ENCODE measurements around the gene KCNC1. TPM values are rescaled to one million over a fixed set of nuclear protein-coding genes. Genes with fewer than 3 reads are reported as not detected.

Gene KCNC1
- total and polyA plus RNA-seq, 9 of the 15 experiments (the other 6 are each of a cell fraction or from before 2014, with no cell fraction given): 0.05 to 0.08 TPM; not detected in 7

GRCh38 chr11:17753641-17754040 lies 19.1 kb downstream of the KCNC1 start (continued):
- TF ChIP-seq ARID4B (CRISPR knock-in tag; IDR thresholded peaks at IDR 0.05) (no peak), ZNF583 (CRISPR knock-in tag; IDR thresholded peaks at IDR 0.05) (no peak), ZNF764 (CRISPR knock-in tag; IDR thresholded peaks at IDR 0.05; ENCODE audit: low read depth) (no peak), ZBTB17 (CRISPR knock-in tag; IDR thresholded peaks at IDR 0.05) (no peak)

GRCh38 chr11:17755891-17756290 lies 21.3 kb downstream of the KCNC1 start:
- H3K9ac ChIP-seq (ENCODE audit: insufficient read depth in 1 of 2, low read depth in 2 of 2, low read length in 2 of 2): no peak overlapping the region
- no peaks in the 10 kb centered on the region for H3K4me1 ChIP-seq (replicated peaks in 1 of 2; ENCODE audit: control insufficient read depth in 2 of 2, insufficient read depth in 2 of 2, low read length in 2 of 2)
- H3K27ac ChIP-seq (ENCODE audit: extremely low read depth, low read depth, low read length): no peak overlapping the region
- FAIRE-seq (no peak), ATAC-seq (no peak), DNase-seq (ENCODE audit: extremely low read depth in 1 of 4, low spot score in 3 of 4) (no peak)
- BruUV-seq (replicated peaks): no TSS peak
- H2AFZ ChIP-seq (ENCODE audit: low read depth, low read length): no peak overlapping the region
- no peak for TF ChIP-seq TEAD2 (tag; IDR thresholded peaks at IDR 0.05)
- TF ChIP-seq IRF1 (CRISPR knock-in tag; IDR thresholded peaks at IDR 0.05; ENCODE audit: borderline replicate concordance): no peak
- TF ChIP-seq DEAF1 (CRISPR knock-in tag; IDR thresholded peaks at IDR 0.05): no peak
- no peak for TF ChIP-seq KLF16 (IDR thresholded peaks at IDR 0.05)
- TF ChIP-seq ZNF57 (CRISPR knock-in tag; IDR thresholded peaks at IDR 0.05): no peak
- no peak for TF ChIP-seq HDAC1 (IDR thresholded peaks at IDR 0.05)
- TF ChIP-seq PTRF (tag; IDR thresholded peaks at IDR 0.05): no peak
- no peak for TF ChIP-seq ZSCAN29 (IDR thresholded peaks at IDR 0.05)
- TF ChIP-seq BCL6 (CRISPR knock-in tag; IDR thresholded peaks at IDR 0.05): no peak
- TF ChIP-seq PREB (CRISPR knock-in tag; IDR thresholded peaks at IDR 0.05): no peak
- TF ChIP-seq U2AF2 (optimal IDR thresholded peaks at IDR 0.05; ENCODE audit: low read depth, low read length): no peak
- no peak for TF ChIP-seq IFI16 (CRISPR knock-in tag; IDR thresholded peaks at IDR 0.05)
- no peaks in the 10 kb centered on the region for H3K9me1 ChIP-seq (ENCODE audit: control insufficient read depth, insufficient read depth, low read length)
- 0 out of 2 replicates have a peak, but pooled peaks cover 6% of the 10 kb centered on the region for H4K20me1 ChIP-seq (replicated peaks; ENCODE audit: control insufficient read depth, insufficient read depth, low read length)
- ChIA-PET POLR2A (interaction anchor here (0.6 kb wide), 1 partner anchor 19 kb away, joined by 4 read pairs; no protein-coding TSS in a partner anchor), CTCF (ENCODE audit: low intra/inter-chr PET ratio) (no interaction called here)
- no peak overlapping the region for H3K4me3 ChIP-seq
- H3K9me3 ChIP-seq (replicated peaks; ENCODE audit: control insufficient read depth, insufficient read depth, low read depth, low read length): no peaks in the 10 kb centered on the region
- H3K79me2 ChIP-seq (ENCODE audit: control insufficient read depth, insufficient read depth, low read length): no peaks in the 10 kb centered on the region
- no peaks in the 10 kb centered on the region for H3K36me3 ChIP-seq (ENCODE audit: control insufficient read depth, insufficient read depth, low read length)
- H3K27me3 ChIP-seq (ENCODE audit: control insufficient read depth in 2 of 2, insufficient read depth in 2 of 2, low read length in 2 of 2): peaks cover 0 to 28% of the 10 kb centered on the region in 2 experiments; a peak in 3 of 5 replicates
- 0% methylated on average over 2 of the region's 3 CpGs for WGBS (ENCODE audit: insufficient coverage, low coverage, missing lambda C conversion rate)
- no peak overlapping the region for H3K4me2 ChIP-seq (ENCODE audit: insufficient read depth, low read length)
- in situ Hi-C loops (cut with MboI): no loop called here
- intact Hi-C loops (cut with micrococcal nuclease): no loop called here

Data from K562 (cell line).